AG09309 (cell line): Measurements from ENCODE around the gene GOT1.

Experiments used
- DNase-seq: peaks from one replicate; pipeline ENCODE4 v3.0.0-alpha.2; 2010; ENCODE audit warnings: low read depth
- H3K4me3 ChIP-seq: 2 replicates; pipeline ENCODE4 v1.5.1; 2011; ENCODE audit warnings: mild to moderate bottlenecking, low read depth, low read length, moderate library complexity; ENCODE audit not compliant: control insufficient read depth
- CTCF ChIP-seq: IDR thresholded peaks from 2 replicates; pipeline ENCODE4 v1.5.1; 2011; ENCODE audit warnings: mild to moderate bottlenecking, low read depth, low read length, inconsistent platforms; ENCODE audit not compliant: insufficient read depth, control insufficient read depth; ENCODE audit errors: missing control alignments

Gene GOT1

GRCh38 chr10:99450624-99451498, 20.4 kb upstream of the GOT1 start:
- no peak overlapping the region for H3K4me3 ChIP-seq
- no peak for TF ChIP-seq CTCF
- no peak for DNase-seq

- TF ChIP-seq CTCF: no peak
- no peak for DNase-seq
- no peak overlapping the region for H3K4me3 ChIP-seq
Observed at GRCh38 chr10:99450156-99450555, 19.7 kb upstream of the GOT1 start.

GRCh38 chr10:99449023-99449422, 18.6 kb upstream of the GOT1 start:
- no peak for DNase-seq
- no peak for TF ChIP-seq CTCF
- H3K4me3 ChIP-seq: no peak overlapping the region

GRCh38 chr10:99444383-99445045, 14.1 kb upstream of the GOT1 start:
- H3K4me3 ChIP-seq: no peak overlapping the region
- no peak for TF ChIP-seq CTCF
- no peak for DNase-seq

GRCh38 chr10:99443500-99443899, 13.1 kb upstream of the GOT1 start:
- no peak overlapping the region for H3K4me3 ChIP-seq
- no peak for TF ChIP-seq CTCF
- DNase-seq: no peak

GRCh38 chr10:99442394-99442793, 12.0 kb upstream of the GOT1 start:
- TF ChIP-seq CTCF: no peak
- no peak overlapping the region for H3K4me3 ChIP-seq
- no peak for DNase-seq
